A549 (cell line): ENCODE data around the gene NIBAN1. TPM values are rescaled to one million over a fixed set of nuclear protein-coding genes. Genes with fewer than 3 reads are reported as not detected.
A peak's percentile ranks its signal among the peaks of the same experiment; 100 is the strongest.

Source experiments
- ATAC-seq, 2 experiments: fragments of 200-7000 bp in 1 of 2; fragments of >200 bp in 1 of 2; cut with Nextera tagmentation in 1 of 2; cut with Tn5 transposase in 1 of 2; 3 replicates each; pipeline versions ENCODE4 v1.8.0 to v1.9.1; 2018 to 2020; ENCODE audit warnings: mild to moderate bottlenecking in 1 of 2, moderate library complexity in 1 of 2
- CTCF ChIA-PET: fragments of 300-600 bp; sonication (Branson Sonifier 250); formaldehyde crosslinking; extraction: SDS; loops from one replicate; lab custom pipeline; 2021; ENCODE audit warnings: antibody characterized with exemption, inconsistent platforms; lab: Yijun Ruan, JAX
- POLR2A ChIA-PET: fragments of 350-600 bp; formaldehyde crosslinking; extraction: SDS; loops from one replicate; lab custom pipeline; 2021; ENCODE audit warnings: antibody characterized with exemption, inconsistent platforms; lab: Yijun Ruan, JAX
- DNase-seq, 2 experiments: peaks; one replicate each; pipeline versions ENCODE4 v3.0.0 to v3.0.0-alpha.2; 2011 to 2016; ENCODE audit warnings: low read depth in 1 of 2, low spot score in 1 of 2
- FAIRE-seq: peaks from 2 replicates; lab custom pipeline; 2011; peaks lifted over from hg19 to GRCh38; lab: Jason Lieb, UNC
- H3K27ac ChIP-seq, 2 experiments: fragments of >200 bp; sonication (Bioruptor Twin); formaldehyde crosslinking; 3 replicates each; pipeline ENCODE4 v1.5.1; 2016 to 2017
- H3K4me1 ChIP-seq: fragments of >200 bp; sonication (Bioruptor Twin); formaldehyde crosslinking; 3 replicates; pipeline ENCODE4 v1.6.1; 2016
- H3K4me2 ChIP-seq: fragments of >200 bp; sonication (Bioruptor Twin); formaldehyde crosslinking; 3 replicates; pipeline ENCODE4 v1.6.1; 2016
- H3K4me3 ChIP-seq: fragments of >200 bp; sonication (Bioruptor Twin); formaldehyde crosslinking; 3 replicates; pipeline ENCODE4 v1.5.1; 2016
- H3K9me3 ChIP-seq: fragments of >200 bp; sonication (Bioruptor Twin); formaldehyde crosslinking; 3 replicates; pipeline ENCODE4 v1.6.1; 2016
- BHLHE40 ChIP-seq: IDR thresholded peaks from 2 replicates; pipeline ENCODE4 v1.6.1; 2012; ENCODE audit warnings: low read depth, low read length, inconsistent platforms
- CEBPB ChIP-seq, 2 experiments: fragments of >200 bp in 1 of 2; sonication (Bioruptor Twin) in 1 of 2; formaldehyde crosslinking in 1 of 2; IDR thresholded peaks; 2 replicates each; pipeline ENCODE4 v1.6.1; 2012 to 2016
- CHD2 ChIP-seq: fragments of 150-350 bp; IDR thresholded peaks from 2 replicates; pipeline ENCODE4 v1.6.1; 2014; ENCODE audit warnings: low read length; ENCODE audit not compliant: partially characterized antibody
- EP300 ChIP-seq, 2 experiments: fragments of >200 bp; sonication (Bioruptor Twin); formaldehyde crosslinking; IDR thresholded peaks; 2 replicates in 1 of 2; 3 replicates in 1 of 2; pipeline ENCODE4 v1.6.1; 2016 to 2017
- ESRRA ChIP-seq: fragments of 150-350 bp; IDR thresholded peaks from 2 replicates; pipeline ENCODE4 v1.6.1; 2014; ENCODE audit warnings: mild to moderate bottlenecking, low read length, borderline replicate concordance
- GATA3 ChIP-seq: IDR thresholded peaks from 2 replicates; pipeline ENCODE4 v1.6.1; 2012; ENCODE audit warnings: borderline replicate concordance
- HOXB13 ChIP-seq: fragments of 250-450 bp; sonication (Bioruptor Pico); IDR thresholded peaks from 2 replicates; pipeline ENCODE4 v1.5.0; 2020; ENCODE audit warnings: low read depth, mild to moderate bottlenecking, moderate library complexity
- JUNB ChIP-seq: fragments of >200 bp; sonication (Bioruptor Twin); formaldehyde crosslinking; IDR thresholded peaks from 2 replicates; pipeline ENCODE4 v1.6.1; 2016
- KDM5A ChIP-seq: fragments of 200-600 bp; sonication (generic); IDR thresholded peaks from 2 replicates; pipeline ENCODE4 v1.6.1; 2016; ENCODE audit warnings: antibody characterized with exemption, mild to moderate bottlenecking
- MYC ChIP-seq: IDR thresholded peaks from 2 replicates; pipeline ENCODE4 v1.6.1; 2012; ENCODE audit warnings: mild to moderate bottlenecking, inconsistent platforms, low read length, improper control_type of control experiment, borderline replicate concordance
- NFE2L2 ChIP-seq: fragments of 150-350 bp; conservative IDR thresholded peaks from 2 replicates; pipeline ENCODE4 v1.6.1; 2014; ENCODE audit warnings: low read length
- POLR2A ChIP-seq: IDR thresholded peaks from 2 replicates; pipeline ENCODE4 v1.6.1; 2012; ENCODE audit warnings: mild to moderate bottlenecking, low read length
- SMC3 ChIP-seq: fragments of >200 bp; sonication (Bioruptor Twin); formaldehyde crosslinking; IDR thresholded peaks from 3 replicates; pipeline ENCODE4 v1.6.1; 2018; ENCODE audit warnings: inconsistent platforms
- TP53 ChIP-seq: fragments of 250-450 bp; sonication (Bioruptor Pico); IDR thresholded peaks from 2 replicates; pipeline ENCODE4 v1.5.0; 2021; ENCODE audit warnings: mild to moderate bottlenecking, moderate library complexity
- WGBS: methylation state at CpG from one replicate; pipeline ENCODE4 v1.1.6; 2017; ENCODE audit errors: missing lambda C conversion rate; 5-methylcytosine and 5-hydroxymethylcytosine counted together
- polyA minus RNA-seq: library from RNA; depleted of rRNA, polyadenylated mRNA; stranded (reverse); fragments of >200 nt; gene quantifications from 2 replicates; pipeline ENCODE4 v1.2.3, GENCODE V29; 2011; rRNA and poly(A)+ RNA removed
- polyA plus RNA-seq, 4 experiments: library from polyadenylated mRNA; depleted of rRNA in 3 of 4; stranded (reverse); fragments of >200 nt; fragmentation: RNase III in 1 of 4; extraction: RNeasy Plus Mini Kit Qiagen cat#74134 plus additional on column Dnase treatment in 1 of 4; gene quantifications; 2 replicates in 3 of 4; 3 replicates in 1 of 4; pipeline ENCODE4 v1.2.3, GENCODE V29; 2011 to 2017
- TF ChIP-seq, protein P1 (sequence below): IDR thresholded peaks from 2 replicates; pipeline ENCODE4 v1.6.1; 2012; ENCODE audit warnings: low read depth, borderline replicate concordance
- TF ChIP-seq, protein P2 (sequence below): IDR thresholded peaks from 2 replicates; pipeline ENCODE4 v1.6.1; 2012
- TF ChIP-seq, protein P3 (sequence below): fragments of 250-450 bp; sonication (Bioruptor Pico); IDR thresholded peaks from 2 replicates; pipeline ENCODE4 v1.5.0; 2021; ENCODE audit warnings: mild to moderate bottlenecking, moderate library complexity, borderline replicate concordance
- TF ChIP-seq, protein P4 (sequence below): fragments of 250-450 bp; sonication (Bioruptor Pico); IDR thresholded peaks from 2 replicates; pipeline ENCODE4 v1.5.0; 2020; ENCODE audit warnings: low read depth, mild to moderate bottlenecking, moderate library complexity
- TF ChIP-seq, protein P5 (sequence below): fragments of >200 bp; sonication (Bioruptor Twin); formaldehyde crosslinking; IDR thresholded peaks from 3 replicates; pipeline ENCODE4 v1.5.1; 2016

NIBAN1 gene, protein sequence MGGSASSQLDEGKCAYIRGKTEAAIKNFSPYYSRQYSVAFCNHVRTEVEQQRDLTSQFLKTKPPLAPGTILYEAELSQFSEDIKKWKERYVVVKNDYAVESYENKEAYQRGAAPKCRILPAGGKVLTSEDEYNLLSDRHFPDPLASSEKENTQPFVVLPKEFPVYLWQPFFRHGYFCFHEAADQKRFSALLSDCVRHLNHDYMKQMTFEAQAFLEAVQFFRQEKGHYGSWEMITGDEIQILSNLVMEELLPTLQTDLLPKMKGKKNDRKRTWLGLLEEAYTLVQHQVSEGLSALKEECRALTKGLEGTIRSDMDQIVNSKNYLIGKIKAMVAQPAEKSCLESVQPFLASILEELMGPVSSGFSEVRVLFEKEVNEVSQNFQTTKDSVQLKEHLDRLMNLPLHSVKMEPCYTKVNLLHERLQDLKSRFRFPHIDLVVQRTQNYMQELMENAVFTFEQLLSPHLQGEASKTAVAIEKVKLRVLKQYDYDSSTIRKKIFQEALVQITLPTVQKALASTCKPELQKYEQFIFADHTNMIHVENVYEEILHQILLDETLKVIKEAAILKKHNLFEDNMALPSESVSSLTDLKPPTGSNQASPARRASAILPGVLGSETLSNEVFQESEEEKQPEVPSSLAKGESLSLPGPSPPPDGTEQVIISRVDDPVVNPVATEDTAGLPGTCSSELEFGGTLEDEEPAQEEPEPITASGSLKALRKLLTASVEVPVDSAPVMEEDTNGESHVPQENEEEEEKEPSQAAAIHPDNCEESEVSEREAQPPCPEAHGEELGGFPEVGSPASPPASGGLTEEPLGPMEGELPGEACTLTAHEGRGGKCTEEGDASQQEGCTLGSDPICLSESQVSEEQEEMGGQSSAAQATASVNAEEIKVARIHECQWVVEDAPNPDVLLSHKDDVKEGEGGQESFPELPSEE
- 12.7 and 15.4 TPM in 2 replicates for polyA plus RNA-seq (2011; rRNA removed)
- polyA plus RNA-seq (2012; cell fraction: cytosol; rRNA removed) = 0.29 and 0.36 TPM in 2 replicates
- 0.40 and 0.49 TPM in 2 replicates for polyA plus RNA-seq (2012; cell fraction: nucleus; rRNA removed)
- 0.33 to 0.67 TPM (median 0.35 TPM) in 3 replicates for polyA plus RNA-seq (2017; fragmentation: RNase III; extraction: RNeasy Plus Mini Kit Qiagen cat#74134 plus additional on column Dnase treatment)
- 10.4 and 10.9 TPM in 2 replicates for polyA minus RNA-seq

DNA sequence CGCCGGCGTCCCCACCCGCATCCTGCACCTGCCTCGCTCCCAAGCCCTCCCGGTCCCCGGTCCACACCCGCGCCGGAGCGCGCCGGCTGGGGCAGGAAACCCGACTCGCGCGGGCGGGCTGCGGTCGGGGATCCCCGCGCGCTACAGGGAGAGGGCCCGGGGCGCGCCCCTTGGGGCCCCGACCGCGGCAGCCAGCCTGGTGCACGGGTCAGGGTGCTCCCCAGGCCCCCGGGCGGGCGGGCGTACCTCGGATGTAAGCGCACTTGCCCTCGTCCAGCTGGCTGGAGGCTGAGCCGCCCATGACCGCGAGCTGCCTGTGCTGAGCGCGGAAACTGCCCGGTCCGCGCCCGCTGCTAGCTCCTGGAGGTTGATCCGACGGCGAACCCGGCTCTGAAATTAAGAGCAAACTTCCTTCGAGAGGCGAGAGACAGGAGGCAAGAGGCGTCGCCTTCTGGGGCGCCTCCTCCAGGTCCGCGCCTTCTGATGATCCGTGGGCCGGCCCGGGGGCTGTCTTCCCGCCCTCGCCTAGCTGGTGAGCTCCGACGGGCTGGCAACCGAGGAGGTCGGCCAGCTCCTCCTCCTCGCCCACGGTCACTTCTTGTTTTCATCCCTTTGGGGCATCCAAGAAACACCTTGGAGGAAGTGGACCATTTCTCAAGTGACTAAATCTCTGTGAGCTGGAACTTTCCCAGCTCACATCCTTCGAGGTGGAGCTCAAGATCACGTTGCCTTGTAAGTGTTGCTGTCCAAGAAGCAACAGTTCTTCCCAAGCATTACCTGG lies at the start of gene NIBAN1:
Gene NIBAN1, minus strand, starts transcription at position 453 of the 781 bp plus-strand sequence. Its CDS starts 152 bp downstream, at position 301.
- no peak for TF ChIP-seq BHLHE40
- TF ChIP-seq, protein P1, sequence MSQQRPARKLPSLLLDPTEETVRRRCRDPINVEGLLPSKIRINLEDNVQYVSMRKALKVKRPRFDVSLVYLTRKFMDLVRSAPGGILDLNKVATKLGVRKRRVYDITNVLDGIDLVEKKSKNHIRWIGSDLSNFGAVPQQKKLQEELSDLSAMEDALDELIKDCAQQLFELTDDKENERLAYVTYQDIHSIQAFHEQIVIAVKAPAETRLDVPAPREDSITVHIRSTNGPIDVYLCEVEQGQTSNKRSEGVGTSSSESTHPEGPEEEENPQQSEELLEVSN = peak; percentile 55; the same call in 1 of the 2 replicates
- no peak for TF ChIP-seq SMC3
- no peak for TF ChIP-seq KDM5A
- TF ChIP-seq, protein P2, sequence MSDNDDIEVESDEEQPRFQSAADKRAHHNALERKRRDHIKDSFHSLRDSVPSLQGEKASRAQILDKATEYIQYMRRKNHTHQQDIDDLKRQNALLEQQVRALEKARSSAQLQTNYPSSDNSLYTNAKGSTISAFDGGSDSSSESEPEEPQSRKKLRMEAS = peak; percentile 35; the same call in 1 of the 2 replicates
- no peak for TF ChIP-seq CEBPB (IDR thresholded peaks at IDR 0.05)
- TF ChIP-seq MYC = no peak
- TF ChIP-seq CHD2 = no peak
- no peak for TF ChIP-seq HOXB13 (CRISPR knock-in tag)
- TF ChIP-seq POLR2A = 0 out of 2 replicates have a peak, but pooled peaks have one; percentile 20
- H3K9me3 ChIP-seq = no peaks in the 10 kb centered on the region
- no peak for FAIRE-seq
- H3K4me3 ChIP-seq = peak within 1 kb of the TSS; percentile 70
- 11% methylated on average over 18 of the region's 70 CpGs for WGBS
- ChIA-PET POLR2A (no interaction called here), CTCF (interaction anchor here (0.7 to 17.1 kb wide), 3 partner anchors 49 to 164 kb away, joined by 3 to 222 read pairs (median 3); no protein-coding TSS in a partner anchor)
- peak within 1 kb of the TSS; percentile 79 for H3K4me2 ChIP-seq
- H3K4me1 ChIP-seq = no peaks in the 10 kb centered on the region; the same call in 2 of the 3 replicates
- peak; percentile 19 to 48 for DNase-seq
- ATAC-seq = peak; percentile 68 to 81
- peak within 1 kb of the TSS; percentile 73 to 88 for H3K27ac ChIP-seq

DNA sequence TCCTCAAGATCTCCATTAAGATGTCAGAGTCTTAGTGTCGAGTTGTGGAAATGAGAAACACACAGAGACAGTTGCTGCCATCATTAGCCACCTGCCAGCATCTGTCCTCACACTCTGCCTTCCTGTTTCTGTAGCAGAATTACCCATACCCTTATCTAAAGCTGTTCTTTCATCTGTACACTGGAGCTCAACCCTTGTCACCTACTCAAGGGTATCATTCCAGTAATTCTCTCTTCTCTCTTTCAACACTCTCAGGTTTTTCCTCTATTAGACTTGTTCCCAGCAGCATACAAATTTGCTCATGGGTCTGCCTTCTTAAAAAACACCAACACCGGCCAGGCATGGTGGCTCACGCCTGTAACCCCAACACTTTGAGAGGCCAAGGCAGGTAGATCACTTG lies 43.7 kb upstream of the NIBAN1 start:
- WGBS = 81% methylated on average over 3 of the region's 3 CpGs
- H3K9me3 ChIP-seq = no peaks in the 10 kb centered on the region
- DNase-seq (no peak), FAIRE-seq (no peak), ATAC-seq (no peak)
- H3K4me1 ChIP-seq = peaks cover 14% of the 10 kb centered on the region
- TF ChIP-seq HOXB13 (CRISPR knock-in tag) (no peak), JUNB (no peak), CHD2 (no peak), ESRRA (no peak), TP53 (CRISPR knock-in tag) (no peak), NFE2L2 (no peak), GATA3 (no peak), EP300 (IDR thresholded peaks at IDR 0.05) (no peak)
- TF ChIP-seq, protein P3, sequence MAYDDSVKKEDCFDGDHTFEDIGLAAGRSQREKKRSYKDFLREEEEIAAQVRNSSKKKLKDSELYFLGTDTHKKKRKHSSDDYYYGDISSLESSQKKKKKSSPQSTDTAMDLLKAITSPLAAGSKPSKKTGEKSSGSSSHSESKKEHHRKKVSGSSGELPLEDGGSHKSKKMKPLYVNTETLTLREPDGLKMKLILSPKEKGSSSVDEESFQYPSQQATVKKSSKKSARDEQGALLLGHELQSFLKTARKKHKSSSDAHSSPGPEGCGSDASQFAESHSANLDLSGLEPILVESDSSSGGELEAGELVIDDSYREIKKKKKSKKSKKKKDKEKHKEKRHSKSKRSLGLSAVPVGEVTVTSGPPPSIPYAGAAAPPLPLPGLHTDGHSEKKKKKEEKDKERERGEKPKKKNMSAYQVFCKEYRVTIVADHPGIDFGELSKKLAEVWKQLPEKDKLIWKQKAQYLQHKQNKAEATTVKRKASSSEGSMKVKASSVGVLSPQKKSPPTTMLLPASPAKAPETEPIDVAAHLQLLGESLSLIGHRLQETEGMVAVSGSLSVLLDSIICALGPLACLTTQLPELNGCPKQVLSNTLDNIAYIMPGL (CRISPR knock-in tag) = no peak
- TF ChIP-seq, protein P4, sequence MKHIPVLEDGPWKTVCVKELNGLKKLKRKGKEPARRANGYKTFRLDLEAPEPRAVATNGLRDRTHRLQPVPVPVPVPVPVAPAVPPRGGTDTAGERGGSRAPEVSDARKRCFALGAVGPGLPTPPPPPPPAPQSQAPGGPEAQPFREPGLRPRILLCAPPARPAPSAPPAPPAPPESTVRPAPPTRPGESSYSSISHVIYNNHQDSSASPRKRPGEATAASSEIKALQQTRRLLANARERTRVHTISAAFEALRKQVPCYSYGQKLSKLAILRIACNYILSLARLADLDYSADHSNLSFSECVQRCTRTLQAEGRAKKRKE (CRISPR knock-in tag) = no peak
- TF ChIP-seq, protein P5, sequence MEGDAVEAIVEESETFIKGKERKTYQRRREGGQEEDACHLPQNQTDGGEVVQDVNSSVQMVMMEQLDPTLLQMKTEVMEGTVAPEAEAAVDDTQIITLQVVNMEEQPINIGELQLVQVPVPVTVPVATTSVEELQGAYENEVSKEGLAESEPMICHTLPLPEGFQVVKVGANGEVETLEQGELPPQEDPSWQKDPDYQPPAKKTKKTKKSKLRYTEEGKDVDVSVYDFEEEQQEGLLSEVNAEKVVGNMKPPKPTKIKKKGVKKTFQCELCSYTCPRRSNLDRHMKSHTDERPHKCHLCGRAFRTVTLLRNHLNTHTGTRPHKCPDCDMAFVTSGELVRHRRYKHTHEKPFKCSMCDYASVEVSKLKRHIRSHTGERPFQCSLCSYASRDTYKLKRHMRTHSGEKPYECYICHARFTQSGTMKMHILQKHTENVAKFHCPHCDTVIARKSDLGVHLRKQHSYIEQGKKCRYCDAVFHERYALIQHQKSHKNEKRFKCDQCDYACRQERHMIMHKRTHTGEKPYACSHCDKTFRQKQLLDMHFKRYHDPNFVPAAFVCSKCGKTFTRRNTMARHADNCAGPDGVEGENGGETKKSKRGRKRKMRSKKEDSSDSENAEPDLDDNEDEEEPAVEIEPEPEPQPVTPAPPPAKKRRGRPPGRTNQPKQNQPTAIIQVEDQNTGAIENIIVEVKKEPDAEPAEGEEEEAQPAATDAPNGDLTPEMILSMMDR = no peak
- no peak overlapping the region for H3K4me3 ChIP-seq
- H3K4me2 ChIP-seq = no peak overlapping the region
- ChIA-PET POLR2A (no interaction called here), CTCF (no interaction called here)
- peak overlapping the region; percentile 44 to 65 for H3K27ac ChIP-seq
